Cerebellar nuclear complex (tissue), 1 donor: ENCODE measurements around the gene RECK.
A peak's percentile ranks its signal among the peaks of the same experiment; 100 is the strongest.
"Not testable (repeated sequence)": the region's sequence is repeated elsewhere in the genome, so short reads cannot be mapped to it uniquely, and the experiment has no call there.

Experiments used
- DNase-seq, 2 experiments: peaks; one replicate each; lab custom pipeline; 2025; lab: John Stamatoyannopoulos, UW

Gene RECK

GRCh38 chr9:36158917-36159316 lies 122.2 kb downstream of the RECK start:
- DNase-seq: no peak

GRCh38 chr9:36159509-36159908 lies 122.8 kb downstream of the RECK start:
- not testable (repeated sequence) for DNase-seq

DNA sequence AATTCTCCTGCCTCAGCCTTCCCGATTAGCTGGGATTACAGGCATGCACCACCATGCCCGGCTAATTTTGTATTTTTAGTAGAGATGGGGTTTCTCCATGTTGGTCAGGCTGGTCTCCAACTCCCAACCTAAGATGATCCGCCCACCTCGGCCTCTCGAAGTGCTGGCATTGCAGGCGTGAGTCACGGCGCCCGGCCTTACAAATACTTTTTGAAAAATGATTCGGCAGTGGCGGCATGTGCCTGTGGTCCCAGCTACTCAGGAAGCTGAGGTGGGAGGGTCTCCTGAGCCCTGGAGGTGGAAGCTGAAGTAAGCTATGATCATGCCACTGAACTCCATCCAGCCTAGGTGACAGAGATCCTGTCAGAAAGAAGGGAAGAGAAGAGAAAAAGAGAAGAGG lies 123.4 kb downstream of the RECK start:
- DNase-seq: not testable (repeated sequence)

DNA sequence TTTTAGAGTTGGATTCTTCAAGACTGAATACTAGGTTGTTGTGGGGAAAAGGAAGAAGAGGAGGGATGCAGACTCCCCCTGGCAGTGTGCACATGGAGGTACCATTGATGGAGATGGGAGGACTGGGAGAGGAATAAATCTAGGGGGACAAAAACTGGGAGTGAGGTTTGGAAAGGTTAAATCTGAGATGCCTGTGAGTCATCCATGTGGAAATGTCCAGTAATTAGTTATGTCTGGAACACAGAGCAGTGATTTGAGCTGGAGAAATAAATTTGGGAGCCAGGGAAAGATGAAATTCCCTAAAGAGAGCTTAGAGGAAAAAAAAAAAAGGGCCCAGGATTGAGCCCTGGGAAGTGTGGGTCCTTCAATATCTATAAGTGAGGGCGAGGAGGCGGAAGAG lies 124.5 kb downstream of the RECK start:
- DNase-seq: no peak

- no peak for DNase-seq
These were observed 125.6 kb downstream of the RECK start for GRCh38 chr9:36162211-36162738.

GRCh38 chr9:36163049-36163785 lies 126.5 kb downstream of the RECK start:
- DNase-seq: no peak

DNA sequence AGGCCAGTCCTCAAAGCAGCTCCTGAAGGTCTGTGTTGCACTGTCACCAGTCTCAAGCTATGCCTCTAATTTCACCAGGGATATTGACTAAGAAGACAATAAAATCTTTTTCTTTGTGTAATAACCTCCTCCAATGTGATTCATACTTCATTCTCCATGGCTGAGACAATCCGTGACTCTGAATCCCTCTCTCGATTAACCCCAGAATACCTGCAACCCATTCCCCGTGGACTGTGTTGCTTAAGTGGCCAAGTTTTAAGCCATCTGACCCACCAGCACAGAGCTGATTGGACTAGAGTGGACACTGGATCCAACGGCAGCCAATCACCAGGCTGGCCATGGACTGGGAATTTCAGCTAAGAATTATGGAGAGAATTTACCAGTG lies 127.1 kb downstream of the RECK start:
- DNase-seq: no peak

DNA sequence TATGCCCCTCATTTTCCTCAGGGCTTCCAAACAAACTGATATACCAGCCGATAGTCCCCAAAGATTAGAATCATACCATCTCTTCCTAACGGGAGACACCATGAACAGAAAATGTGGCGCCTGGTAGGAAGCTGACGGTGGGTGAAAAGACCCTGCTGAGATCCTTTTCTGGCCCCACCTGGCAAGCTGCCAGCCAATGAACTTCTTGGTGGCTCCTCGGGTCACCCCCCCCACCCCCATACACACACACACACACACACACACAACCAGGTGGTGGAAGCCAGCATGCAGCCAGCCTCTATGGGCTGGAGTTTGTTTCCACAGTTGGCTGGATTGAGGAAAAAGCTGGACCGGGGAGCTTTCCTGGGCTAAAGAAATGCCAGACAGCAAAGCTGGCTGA lies 127.7 kb downstream of the RECK start:
- DNase-seq: no peak

- no peak for DNase-seq
These were observed 128.3 kb downstream of the RECK start for GRCh38 chr9:36164989-36165388.

DNA sequence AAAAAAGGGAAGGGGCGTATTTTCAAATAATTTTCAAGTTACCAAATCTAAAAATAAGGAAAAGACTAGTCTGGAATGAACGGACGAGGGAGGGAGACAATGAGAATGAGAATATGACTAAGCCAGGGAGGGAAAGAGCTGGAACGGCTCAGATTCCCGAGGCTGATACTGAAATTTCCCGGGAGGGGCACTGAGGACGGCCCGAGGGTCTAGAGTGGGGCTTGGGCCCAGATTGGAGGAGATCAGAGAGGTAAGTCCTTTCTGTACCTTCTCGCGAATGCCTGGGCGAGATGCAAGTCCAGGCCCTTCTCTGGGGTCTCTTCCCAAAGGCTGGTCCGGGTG lies 129.1 kb downstream of the RECK start:
- no peak for DNase-seq

DNA sequence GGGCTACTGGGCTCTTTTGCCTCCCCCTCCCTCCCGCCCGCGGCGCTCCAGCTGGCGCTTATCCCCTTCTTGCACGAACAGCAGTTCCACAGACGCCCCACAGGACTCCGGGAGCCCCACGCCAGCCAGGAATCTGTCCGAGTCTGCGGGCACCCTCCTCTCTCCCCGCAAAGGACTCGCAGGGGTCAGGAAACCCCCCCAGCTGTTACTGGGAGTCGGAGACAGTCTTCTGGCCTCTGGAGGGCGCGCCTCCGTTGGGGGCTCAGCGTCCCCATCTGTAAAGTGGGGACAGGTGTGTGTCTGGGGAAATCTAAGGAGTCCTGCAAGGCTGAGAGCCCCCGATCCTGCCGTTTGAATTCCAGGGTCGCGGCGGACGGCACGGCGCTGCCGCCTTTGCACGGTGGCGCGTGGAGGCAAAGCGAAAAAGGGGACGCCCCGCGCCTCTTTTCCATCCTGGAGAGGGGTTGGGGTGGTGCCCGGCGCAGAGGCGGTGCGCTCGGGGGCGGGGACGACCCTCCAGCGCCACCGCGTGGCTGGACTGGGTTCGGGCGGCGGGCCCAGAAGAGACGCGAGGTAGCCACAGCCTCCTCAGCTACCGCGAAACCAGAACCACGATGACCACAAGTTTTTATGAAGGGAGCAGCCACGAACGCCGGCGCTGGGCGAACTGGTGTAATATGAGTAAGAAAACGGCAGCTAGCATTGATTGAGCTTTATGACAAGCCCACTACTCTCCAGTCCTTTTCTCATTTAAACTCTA lies 129.6 kb downstream of the RECK start:
- peak in 1 of 2 experiments; percentile 16 for DNase-seq

- DNase-seq: no peak
These were observed 132.5 kb downstream of the RECK start, which contains the start of gene CCIN for GRCh38 chr9:36169166-36169565. Gene CCIN, plus strand, starts transcription at chr9:36169388. Its CDS starts 115 bp downstream, at chr9:36169503.

DNA sequence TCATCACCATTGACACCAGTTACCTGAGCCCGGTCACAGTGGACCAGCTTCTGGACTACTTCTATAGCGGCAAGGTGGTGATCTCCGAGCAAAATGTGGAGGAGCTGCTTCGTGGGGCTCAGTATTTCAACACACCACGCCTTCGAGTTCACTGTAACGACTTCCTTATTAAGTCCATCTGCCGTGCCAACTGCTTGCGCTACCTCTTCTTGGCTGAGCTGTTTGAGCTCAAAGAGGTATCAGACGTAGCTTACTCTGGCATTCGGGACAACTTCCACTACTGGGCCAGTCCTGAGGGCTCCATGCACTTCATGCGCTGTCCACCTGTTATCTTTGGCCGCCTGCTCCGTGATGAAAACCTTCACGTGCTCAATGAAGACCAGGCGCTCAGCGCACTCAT lies 133.0 kb downstream of the RECK start:
- no peak for DNase-seq

- no peak for DNase-seq
These were observed 133.8 kb downstream of the RECK start for GRCh38 chr9:36170531-36170930.

GRCh38 chr9:36173861-36174260 lies 137.1 kb downstream of the RECK start:
- no peak for DNase-seq
